GM21423 (cell line): ENCODE data around the gene EVC.
"Not testable (repeated sequence)": the region's sequence is repeated elsewhere in the genome, so short reads cannot be mapped to it uniquely, and the experiment has no call there.

Experiments
- ATAC-seq: cut with Tn5 transposase; IDR thresholded peaks from one replicate; pipeline ENCODE4 v1.9.1; 2021; ENCODE audit warnings: mild to moderate bottlenecking, moderate library complexity; ENCODE audit not compliant: unreplicated experiment

Gene EVC

DNA sequence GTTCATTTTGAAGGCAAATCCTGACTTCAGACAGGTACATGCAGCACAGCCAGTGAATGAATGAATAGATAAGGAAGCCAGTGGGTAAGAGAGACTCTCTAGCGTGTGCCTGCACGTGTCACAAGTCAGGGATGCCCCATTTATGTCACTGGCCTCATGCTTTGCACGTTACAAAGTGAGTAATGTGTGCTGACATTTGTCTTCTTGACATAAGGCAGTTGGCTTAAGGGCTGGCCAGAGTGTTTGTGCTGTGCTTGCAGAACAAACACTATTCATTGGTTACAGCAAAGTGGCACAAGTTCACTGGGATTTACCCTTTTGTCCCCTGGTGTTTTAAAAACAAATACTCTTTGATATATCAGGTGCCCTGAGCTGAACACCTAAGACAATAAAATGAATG lies 125.9 kb downstream of the EVC start:
- no peak for ATAC-seq

GRCh38 chr4:5837483-5837882 lies 126.5 kb downstream of the EVC start:
- not testable (repeated sequence) for ATAC-seq

- no peak for ATAC-seq
Measured at GRCh38 chr4:5839332-5839731, 128.3 kb downstream of the EVC start.

GRCh38 chr4:5839751-5840674 lies 129.0 kb downstream of the EVC start:
- no peak for ATAC-seq

DNA sequence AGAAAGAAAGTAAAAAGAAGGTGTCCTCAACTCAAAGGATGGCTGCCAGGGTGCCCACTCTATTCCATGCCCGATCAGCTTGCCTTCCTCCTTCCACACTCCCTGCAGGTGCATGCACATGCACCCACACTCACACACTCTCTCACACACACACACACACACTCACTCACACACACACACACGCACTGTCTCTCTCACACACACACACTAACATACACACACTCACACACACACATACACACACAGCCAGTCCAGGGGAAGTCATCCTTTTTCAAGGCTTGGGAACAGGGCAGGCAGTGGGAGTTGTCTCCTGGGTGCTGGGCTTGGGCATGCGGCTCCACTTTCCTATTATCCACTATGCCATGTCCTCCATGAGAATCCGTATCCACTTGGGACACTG lies 131.5 kb downstream of the EVC start:
- ATAC-seq: no peak

DNA sequence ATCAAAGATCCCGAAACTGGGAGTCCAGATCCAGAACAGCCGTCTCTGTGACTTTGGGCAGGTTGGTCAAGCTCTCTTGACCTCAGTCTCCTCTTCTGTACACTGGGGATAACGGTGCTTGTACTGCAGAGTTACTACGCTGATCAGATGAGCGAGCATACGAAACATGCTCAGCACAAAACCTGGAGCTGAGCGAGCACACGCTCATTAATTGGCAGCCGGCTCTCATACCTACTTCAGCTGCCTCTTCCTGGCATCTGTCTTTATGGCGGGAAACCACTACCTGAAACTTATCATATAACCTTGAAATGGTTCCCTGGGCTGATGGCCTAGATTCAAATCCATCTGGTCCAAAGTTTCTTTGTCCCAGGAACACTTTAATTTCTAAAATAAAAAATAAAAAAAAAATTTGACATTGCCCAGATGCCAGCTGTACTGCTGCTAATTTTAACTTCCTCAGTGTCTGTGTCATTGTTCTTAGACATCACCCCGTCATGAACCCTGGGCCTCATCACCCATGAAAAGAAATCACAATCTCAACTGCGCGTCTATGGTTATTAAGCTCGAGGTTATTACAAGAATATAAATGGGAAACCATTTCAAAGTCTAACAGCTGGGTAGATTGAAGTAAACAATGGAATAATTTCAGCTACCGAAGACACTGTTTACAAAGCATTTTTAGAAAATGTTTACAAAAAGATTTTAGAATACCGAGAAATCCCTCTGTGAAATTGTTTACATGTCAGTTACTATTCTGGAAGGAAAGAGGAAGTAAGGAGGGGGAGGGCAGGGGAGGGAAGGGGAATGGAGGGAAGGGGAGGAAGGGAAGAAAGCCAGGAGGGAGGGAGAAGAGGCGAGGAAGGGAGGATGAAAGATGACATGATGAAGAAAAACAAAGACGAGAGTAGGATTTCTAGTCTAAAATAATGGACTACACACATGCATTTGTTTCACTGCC lies 132.9 kb downstream of the EVC start:
- ATAC-seq: no peak

DNA sequence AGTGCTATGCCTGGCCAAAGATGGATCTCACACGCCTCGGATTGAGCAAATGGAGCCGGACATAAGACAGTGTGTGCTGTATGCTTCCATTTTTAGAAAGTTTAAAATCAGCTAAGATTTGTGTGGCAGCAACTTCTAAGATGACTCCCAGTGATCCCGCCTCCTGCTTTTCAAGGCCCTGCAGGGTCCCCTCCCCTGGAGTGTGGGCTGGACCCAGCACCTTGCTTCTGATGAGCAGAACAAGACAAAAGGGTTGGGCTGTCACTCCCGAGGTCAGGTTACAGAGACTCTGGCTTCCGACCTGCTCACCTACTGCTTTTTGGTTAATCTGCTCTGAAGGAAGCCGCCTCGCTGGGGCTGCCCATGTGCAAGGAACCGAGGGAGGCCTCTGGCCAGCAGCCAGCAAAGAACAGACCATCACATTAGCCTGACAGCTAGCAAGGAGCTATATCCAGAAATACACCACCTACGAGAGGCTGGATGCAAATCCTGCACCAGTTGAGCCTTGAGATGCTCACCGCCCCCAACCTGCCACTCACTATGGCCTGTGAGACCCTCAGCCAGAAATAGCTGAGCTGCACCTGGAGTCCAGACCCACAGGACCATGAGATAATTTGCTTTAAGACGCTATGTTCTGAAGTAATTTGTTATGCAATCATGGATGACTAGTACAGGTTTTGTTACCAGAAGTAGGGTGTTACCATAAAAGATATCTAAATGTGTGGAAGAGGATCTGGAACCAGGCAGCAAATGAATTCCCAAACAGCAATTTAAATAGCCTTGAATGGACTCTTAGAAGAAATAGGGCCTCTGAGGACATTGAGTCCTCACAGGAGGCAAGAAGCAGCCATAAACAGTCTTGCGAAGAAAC lies 134.3 kb downstream of the EVC start:
- ATAC-seq: no peak

DNA sequence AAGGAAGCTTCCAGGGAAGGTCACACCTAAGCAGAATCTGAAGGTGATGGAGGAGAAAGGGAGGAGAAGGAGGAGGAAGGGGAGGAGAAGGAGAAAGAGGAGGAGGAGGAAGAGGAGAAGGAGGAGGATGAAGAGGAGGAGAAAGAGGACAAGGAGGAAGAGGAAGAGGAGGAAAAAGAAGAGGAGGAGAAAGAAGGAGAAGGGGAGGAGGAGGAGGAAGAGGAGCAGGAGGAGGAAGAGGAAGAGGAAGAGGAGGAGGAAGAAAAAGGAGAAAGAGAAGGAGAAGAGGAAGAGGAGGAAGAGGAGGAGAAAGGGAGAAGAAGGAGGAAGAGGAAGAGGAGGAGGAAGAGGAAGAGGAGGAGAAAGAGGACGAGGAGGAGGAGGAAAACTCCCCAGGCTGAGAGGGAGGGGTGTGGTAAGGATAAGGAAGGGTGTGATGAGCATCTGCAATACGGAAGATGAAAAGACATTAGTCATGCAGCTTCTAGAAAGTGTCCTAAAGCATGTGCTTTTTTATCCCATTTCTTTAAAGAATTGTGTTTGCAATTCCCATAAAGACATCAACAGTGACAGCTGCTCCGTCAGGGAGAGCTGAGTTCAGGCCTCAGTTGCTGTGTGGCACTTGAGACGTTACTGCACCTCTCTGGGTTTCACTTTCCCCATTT lies 140.8 kb downstream of the EVC start:
- no peak for ATAC-seq

- no peak for ATAC-seq
Measured at GRCh38 chr4:5852523-5853202, 141.7 kb downstream of the EVC start.

DNA sequence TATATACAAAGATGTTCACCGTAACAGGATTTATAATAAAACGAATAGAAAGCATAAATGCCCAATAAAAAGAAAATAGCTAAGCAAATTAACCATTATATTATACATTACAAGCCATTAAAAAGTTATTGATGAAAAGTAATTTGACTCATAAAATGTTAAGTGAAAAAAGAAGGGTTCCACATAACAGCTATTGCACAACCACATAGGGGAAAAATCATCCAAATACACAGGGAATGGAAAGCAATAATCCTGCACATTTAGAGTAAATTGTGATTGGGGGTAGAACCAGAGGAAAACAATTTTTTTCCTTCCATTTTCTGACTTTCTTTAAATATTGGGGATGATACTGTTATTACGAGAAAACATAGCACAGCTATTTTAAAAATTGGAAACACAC lies 143.9 kb downstream of the EVC start:
- ATAC-seq: no peak

DNA sequence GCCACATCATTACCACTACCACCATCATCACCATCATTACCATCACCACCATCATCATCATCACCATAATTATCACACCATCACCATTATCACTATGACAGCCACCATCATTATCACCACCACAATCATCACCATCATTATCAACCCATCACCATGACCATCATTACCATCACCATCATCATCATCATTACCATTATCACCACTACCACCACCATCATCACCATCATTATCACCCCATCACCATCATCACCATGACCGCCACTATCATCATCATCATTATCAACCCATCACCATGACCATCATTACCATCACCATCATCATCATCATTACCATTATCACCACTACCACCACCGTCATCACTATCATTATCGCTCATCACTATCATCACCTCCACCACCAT lies 145.4 kb downstream of the EVC start:
- ATAC-seq: not testable (repeated sequence)

GRCh38 chr4:5857199-5857598 lies 146.2 kb downstream of the EVC start:
- no peak for ATAC-seq

GRCh38 chr4:5858020-5858769 lies 147.2 kb downstream of the EVC start:
- no peak for ATAC-seq

- no peak for ATAC-seq
Measured at GRCh38 chr4:5863461-5864113, 152.6 kb downstream of the EVC start.
